ENCODE data around the gene STING1.
A peak's percentile ranks its signal among the peaks of the same experiment; 100 is the strongest.
"Not testable (repeated sequence)": the region's sequence is repeated elsewhere in the genome, so short reads cannot be mapped to it uniquely, and the experiment has no call there.

Gene STING1

GRCh38 chr5:139482050-139482889 is at the start of gene STING1:
TSS of gene STING1 (minus strand) at chr5:139482758. CDS start at chr5:139481704, 1,054 bp downstream.
- Histone ChIP-seq H3K27ac (ENCODE audit: low read length) (no peak within 1 kb of the TSS), H3K9ac (ENCODE audit: low read length) (no peak within 1 kb of the TSS), H3K36me3 (ENCODE audit: control insufficient read depth, low read depth, low read length) (no peaks in the 10 kb centered on the region)

GRCh38 chr5:139531772-139532169 is 49.2 kb upstream of the STING1 start:
- Histone ChIP-seq H3K9ac (ENCODE audit: low read length) (no peak overlapping the region), H3K36me3 (ENCODE audit: control insufficient read depth, low read depth, low read length) (no peaks in the 10 kb centered on the region), H3K9me3 (ENCODE audit: control insufficient read depth, low read depth, low read length) (no peaks in the 10 kb centered on the region), H3K4me1 (ENCODE audit: control insufficient read depth, low read depth, low read length) (peaks cover 17% of the 10 kb centered on the region), H3K27me3 (ENCODE audit: control insufficient read depth, insufficient read depth, low read length) (no peaks in the 10 kb centered on the region), H3K27ac (ENCODE audit: low read length) (no peak overlapping the region), H3K4me3 (ENCODE audit: low read length) (no peak overlapping the region)

More at GRCh38 chr5:139482050-139482889, at the start of gene STING1:
- Histone ChIP-seq H3K9me3 (ENCODE audit: control insufficient read depth, low read depth, low read length) (no peaks in the 10 kb centered on the region), H3K27me3 (ENCODE audit: control insufficient read depth, insufficient read depth, low read length) (no peaks in the 10 kb centered on the region), H3K4me3 (ENCODE audit: low read length) (no peak within 1 kb of the TSS), H3K4me1 (ENCODE audit: control insufficient read depth, low read depth, low read length) (peaks cover 4% of the 10 kb centered on the region)

GRCh38 chr5:139530079-139530478 is 47.5 kb upstream of the STING1 start:
- not testable (repeated sequence) for H3K36me3 ChIP-seq (ENCODE audit: control insufficient read depth, low read depth, low read length); H3K27ac ChIP-seq (ENCODE audit: low read length); H3K9ac ChIP-seq (ENCODE audit: low read length); H3K4me3 ChIP-seq (ENCODE audit: low read length); H3K9me3 ChIP-seq (ENCODE audit: control insufficient read depth, low read depth, low read length); H3K27me3 ChIP-seq (ENCODE audit: control insufficient read depth, insufficient read depth, low read length)
- peaks cover 33% of the 10 kb centered on the region for H3K4me1 ChIP-seq (ENCODE audit: control insufficient read depth, low read depth, low read length)

- not testable (repeated sequence) for H3K36me3 ChIP-seq (ENCODE audit: control insufficient read depth, low read depth, low read length); H3K27me3 ChIP-seq (ENCODE audit: control insufficient read depth, insufficient read depth, low read length); H3K27ac ChIP-seq (ENCODE audit: low read length); H3K4me3 ChIP-seq (ENCODE audit: low read length); H3K9ac ChIP-seq (ENCODE audit: low read length); H3K9me3 ChIP-seq (ENCODE audit: control insufficient read depth, low read depth, low read length)
- peaks cover 39% of the 10 kb centered on the region for H3K4me1 ChIP-seq (ENCODE audit: control insufficient read depth, low read depth, low read length)
These were observed 46.1 kb upstream of the STING1 start for GRCh38 chr5:139528695-139529094.

- H3K27ac ChIP-seq (ENCODE audit: low read length); H3K9ac ChIP-seq (ENCODE audit: low read length); H3K9me3 ChIP-seq (ENCODE audit: control insufficient read depth, low read depth, low read length); H3K27me3 ChIP-seq (ENCODE audit: control insufficient read depth, insufficient read depth, low read length); H3K36me3 ChIP-seq (ENCODE audit: control insufficient read depth, low read depth, low read length): not testable (repeated sequence)
- Histone ChIP-seq H3K4me3 (ENCODE audit: low read length) (peak overlapping the region; percentile 25), H3K4me1 (ENCODE audit: control insufficient read depth, low read depth, low read length) (peaks cover 45% of the 10 kb centered on the region)
These were observed 45.4 kb upstream of the STING1 start for GRCh38 chr5:139527896-139528467.

GRCh38 chr5:139527090-139527470 is 44.5 kb upstream of the STING1 start:
- peak overlapping the region; percentile 31 for H3K4me3 ChIP-seq (ENCODE audit: low read length)
- H3K9ac ChIP-seq (ENCODE audit: low read length); H3K27ac ChIP-seq (ENCODE audit: low read length); H3K27me3 ChIP-seq (ENCODE audit: control insufficient read depth, insufficient read depth, low read length); H3K9me3 ChIP-seq (ENCODE audit: control insufficient read depth, low read depth, low read length); H3K36me3 ChIP-seq (ENCODE audit: control insufficient read depth, low read depth, low read length): not testable (repeated sequence)
- H3K4me1 ChIP-seq (ENCODE audit: control insufficient read depth, low read depth, low read length): peaks cover 47% of the 10 kb centered on the region

GRCh38 chr5:139526309-139527089 is 43.9 kb upstream of the STING1 start:
- not testable (repeated sequence) for H3K9ac ChIP-seq (ENCODE audit: low read length); H3K27me3 ChIP-seq (ENCODE audit: control insufficient read depth, insufficient read depth, low read length); H3K27ac ChIP-seq (ENCODE audit: low read length); H3K36me3 ChIP-seq (ENCODE audit: control insufficient read depth, low read depth, low read length); H3K9me3 ChIP-seq (ENCODE audit: control insufficient read depth, low read depth, low read length)
- peaks cover 48% of the 10 kb centered on the region for H3K4me1 ChIP-seq (ENCODE audit: control insufficient read depth, low read depth, low read length)
- H3K4me3 ChIP-seq (ENCODE audit: low read length): peak overlapping the region; percentile 39

GRCh38 chr5:139525586-139526308 is 43.2 kb upstream of the STING1 start:
- not testable (repeated sequence) for H3K9ac ChIP-seq (ENCODE audit: low read length); H3K9me3 ChIP-seq (ENCODE audit: control insufficient read depth, low read depth, low read length); H3K4me3 ChIP-seq (ENCODE audit: low read length); H3K36me3 ChIP-seq (ENCODE audit: control insufficient read depth, low read depth, low read length); H3K27me3 ChIP-seq (ENCODE audit: control insufficient read depth, insufficient read depth, low read length); H3K27ac ChIP-seq (ENCODE audit: low read length)
- peaks cover 48% of the 10 kb centered on the region for H3K4me1 ChIP-seq (ENCODE audit: control insufficient read depth, low read depth, low read length)

- Histone ChIP-seq H3K9ac (ENCODE audit: low read length) (no peak overlapping the region), H3K36me3 (ENCODE audit: control insufficient read depth, low read depth, low read length) (no peaks in the 10 kb centered on the region), H3K9me3 (ENCODE audit: control insufficient read depth, low read depth, low read length) (no peaks in the 10 kb centered on the region), H3K27me3 (ENCODE audit: control insufficient read depth, insufficient read depth, low read length) (no peaks in the 10 kb centered on the region), H3K4me1 (ENCODE audit: control insufficient read depth, low read depth, low read length) (peaks cover 48% of the 10 kb centered on the region), H3K27ac (ENCODE audit: low read length) (no peak overlapping the region), H3K4me3 (ENCODE audit: low read length) (peak overlapping the region; percentile 18)
These were observed 42.5 kb upstream of the STING1 start for GRCh38 chr5:139524940-139525585.

GRCh38 chr5:139524446-139524845 is 41.9 kb upstream of the STING1 start:
- Histone ChIP-seq H3K9me3 (ENCODE audit: control insufficient read depth, low read depth, low read length) (no peaks in the 10 kb centered on the region), H3K27ac (ENCODE audit: low read length) (no peak overlapping the region), H3K9ac (ENCODE audit: low read length) (no peak overlapping the region), H3K36me3 (ENCODE audit: control insufficient read depth, low read depth, low read length) (no peaks in the 10 kb centered on the region), H3K4me3 (ENCODE audit: low read length) (peak overlapping the region; percentile 18), H3K27me3 (ENCODE audit: control insufficient read depth, insufficient read depth, low read length) (no peaks in the 10 kb centered on the region), H3K4me1 (ENCODE audit: control insufficient read depth, low read depth, low read length) (peaks cover 48% of the 10 kb centered on the region)

Data from iPS-18a (cell line).